WTC11 (cell line): Measurements from ENCODE around the gene TMEM147.

ENCODE experiments used
- ATF1 ChIP-seq: sonication (generic); formaldehyde crosslinking; IDR thresholded peaks from 2 replicates; pipeline ENCODE4 v1.8.1; 2023; ENCODE audit warnings: mild to moderate bottlenecking, moderate library complexity, missing genetic modification reagents
- SOX15 ChIP-seq: fragments of 250-450 bp; sonication (Bioruptor Pico); IDR thresholded peaks from 2 replicates; pipeline ENCODE4 v1.9.0; 2021; ENCODE audit warnings: mild to moderate bottlenecking
- ZNF232 ChIP-seq: sonication (generic); formaldehyde crosslinking; IDR thresholded peaks from 2 replicates; pipeline ENCODE4 v1.8.0; 2022; ENCODE audit warnings: mild to moderate bottlenecking, missing genetic modification reagents
- ZNF263 ChIP-seq: sonication (generic); formaldehyde crosslinking; IDR thresholded peaks from 2 replicates; pipeline ENCODE4 v1.8.1; 2022; ENCODE audit warnings: low read depth, mild to moderate bottlenecking, moderate library complexity, missing genetic modification reagents
- TF ChIP-seq, protein P1 (sequence below): fragments of 200-600 bp; IDR thresholded peaks from 2 replicates; pipeline ENCODE4 v1.8.0; 2022; ENCODE audit warnings: antibody characterized with exemption
- TF ChIP-seq, protein P2 (sequence below): fragments of 250-450 bp; sonication (Bioruptor Pico); IDR thresholded peaks from 2 replicates; pipeline ENCODE4 v1.9.0; 2021; ENCODE audit warnings: mild to moderate bottlenecking, borderline replicate concordance

DNA sequence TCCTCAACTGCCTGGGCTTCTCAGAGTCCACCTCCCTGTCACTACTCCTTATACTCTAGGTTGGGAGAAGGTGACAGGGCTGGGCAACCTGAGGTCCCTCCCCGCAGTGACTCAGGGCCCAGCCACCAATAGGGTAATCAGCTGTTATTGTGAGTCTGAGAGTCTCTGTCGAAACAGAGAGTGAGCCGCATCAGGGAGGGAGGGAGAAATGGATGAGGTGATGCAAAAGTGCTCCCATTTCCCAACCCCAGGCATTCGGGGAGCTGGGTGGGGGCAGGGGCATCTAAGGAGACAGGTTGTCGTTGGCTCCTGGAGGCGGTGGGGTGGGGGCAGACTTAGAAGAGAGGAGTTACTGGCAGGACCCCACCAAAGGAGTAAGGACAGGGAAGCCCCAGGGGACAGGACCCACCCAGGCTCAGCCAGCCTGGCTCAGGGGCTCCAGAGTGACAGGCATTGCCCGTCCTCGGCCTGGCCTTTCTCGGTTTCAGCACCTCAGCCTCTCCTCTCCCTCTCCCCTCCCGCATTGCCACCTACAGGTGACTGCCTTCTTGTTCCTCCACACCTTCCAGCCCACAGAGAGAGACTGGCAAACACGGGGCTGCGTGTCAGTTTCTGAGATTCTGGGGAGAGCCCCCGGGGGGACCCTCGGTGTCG, 31.7 kb upstream of the TMEM147 start, which contains the start of gene DMKN:
- TF ChIP-seq ATF1 (CRISPR knock-in tag) (no peak), ZNF263 (no peak), ZNF232 (CRISPR knock-in tag) (no peak), SOX15 (CRISPR knock-in tag) (no peak)
- TF ChIP-seq, protein P1, sequence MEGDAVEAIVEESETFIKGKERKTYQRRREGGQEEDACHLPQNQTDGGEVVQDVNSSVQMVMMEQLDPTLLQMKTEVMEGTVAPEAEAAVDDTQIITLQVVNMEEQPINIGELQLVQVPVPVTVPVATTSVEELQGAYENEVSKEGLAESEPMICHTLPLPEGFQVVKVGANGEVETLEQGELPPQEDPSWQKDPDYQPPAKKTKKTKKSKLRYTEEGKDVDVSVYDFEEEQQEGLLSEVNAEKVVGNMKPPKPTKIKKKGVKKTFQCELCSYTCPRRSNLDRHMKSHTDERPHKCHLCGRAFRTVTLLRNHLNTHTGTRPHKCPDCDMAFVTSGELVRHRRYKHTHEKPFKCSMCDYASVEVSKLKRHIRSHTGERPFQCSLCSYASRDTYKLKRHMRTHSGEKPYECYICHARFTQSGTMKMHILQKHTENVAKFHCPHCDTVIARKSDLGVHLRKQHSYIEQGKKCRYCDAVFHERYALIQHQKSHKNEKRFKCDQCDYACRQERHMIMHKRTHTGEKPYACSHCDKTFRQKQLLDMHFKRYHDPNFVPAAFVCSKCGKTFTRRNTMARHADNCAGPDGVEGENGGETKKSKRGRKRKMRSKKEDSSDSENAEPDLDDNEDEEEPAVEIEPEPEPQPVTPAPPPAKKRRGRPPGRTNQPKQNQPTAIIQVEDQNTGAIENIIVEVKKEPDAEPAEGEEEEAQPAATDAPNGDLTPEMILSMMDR, result no peak
- TF ChIP-seq, protein P2, sequence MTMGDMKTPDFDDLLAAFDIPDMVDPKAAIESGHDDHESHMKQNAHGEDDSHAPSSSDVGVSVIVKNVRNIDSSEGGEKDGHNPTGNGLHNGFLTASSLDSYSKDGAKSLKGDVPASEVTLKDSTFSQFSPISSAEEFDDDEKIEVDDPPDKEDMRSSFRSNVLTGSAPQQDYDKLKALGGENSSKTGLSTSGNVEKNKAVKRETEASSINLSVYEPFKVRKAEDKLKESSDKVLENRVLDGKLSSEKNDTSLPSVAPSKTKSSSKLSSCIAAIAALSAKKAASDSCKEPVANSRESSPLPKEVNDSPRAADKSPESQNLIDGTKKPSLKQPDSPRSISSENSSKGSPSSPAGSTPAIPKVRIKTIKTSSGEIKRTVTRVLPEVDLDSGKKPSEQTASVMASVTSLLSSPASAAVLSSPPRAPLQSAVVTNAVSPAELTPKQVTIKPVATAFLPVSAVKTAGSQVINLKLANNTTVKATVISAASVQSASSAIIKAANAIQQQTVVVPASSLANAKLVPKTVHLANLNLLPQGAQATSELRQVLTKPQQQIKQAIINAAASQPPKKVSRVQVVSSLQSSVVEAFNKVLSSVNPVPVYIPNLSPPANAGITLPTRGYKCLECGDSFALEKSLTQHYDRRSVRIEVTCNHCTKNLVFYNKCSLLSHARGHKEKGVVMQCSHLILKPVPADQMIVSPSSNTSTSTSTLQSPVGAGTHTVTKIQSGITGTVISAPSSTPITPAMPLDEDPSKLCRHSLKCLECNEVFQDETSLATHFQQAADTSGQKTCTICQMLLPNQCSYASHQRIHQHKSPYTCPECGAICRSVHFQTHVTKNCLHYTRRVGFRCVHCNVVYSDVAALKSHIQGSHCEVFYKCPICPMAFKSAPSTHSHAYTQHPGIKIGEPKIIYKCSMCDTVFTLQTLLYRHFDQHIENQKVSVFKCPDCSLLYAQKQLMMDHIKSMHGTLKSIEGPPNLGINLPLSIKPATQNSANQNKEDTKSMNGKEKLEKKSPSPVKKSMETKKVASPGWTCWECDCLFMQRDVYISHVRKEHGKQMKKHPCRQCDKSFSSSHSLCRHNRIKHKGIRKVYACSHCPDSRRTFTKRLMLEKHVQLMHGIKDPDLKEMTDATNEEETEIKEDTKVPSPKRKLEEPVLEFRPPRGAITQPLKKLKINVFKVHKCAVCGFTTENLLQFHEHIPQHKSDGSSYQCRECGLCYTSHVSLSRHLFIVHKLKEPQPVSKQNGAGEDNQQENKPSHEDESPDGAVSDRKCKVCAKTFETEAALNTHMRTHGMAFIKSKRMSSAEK, result no peak
